Measurements from ENCODE around the gene SCAMP3.

DNA sequence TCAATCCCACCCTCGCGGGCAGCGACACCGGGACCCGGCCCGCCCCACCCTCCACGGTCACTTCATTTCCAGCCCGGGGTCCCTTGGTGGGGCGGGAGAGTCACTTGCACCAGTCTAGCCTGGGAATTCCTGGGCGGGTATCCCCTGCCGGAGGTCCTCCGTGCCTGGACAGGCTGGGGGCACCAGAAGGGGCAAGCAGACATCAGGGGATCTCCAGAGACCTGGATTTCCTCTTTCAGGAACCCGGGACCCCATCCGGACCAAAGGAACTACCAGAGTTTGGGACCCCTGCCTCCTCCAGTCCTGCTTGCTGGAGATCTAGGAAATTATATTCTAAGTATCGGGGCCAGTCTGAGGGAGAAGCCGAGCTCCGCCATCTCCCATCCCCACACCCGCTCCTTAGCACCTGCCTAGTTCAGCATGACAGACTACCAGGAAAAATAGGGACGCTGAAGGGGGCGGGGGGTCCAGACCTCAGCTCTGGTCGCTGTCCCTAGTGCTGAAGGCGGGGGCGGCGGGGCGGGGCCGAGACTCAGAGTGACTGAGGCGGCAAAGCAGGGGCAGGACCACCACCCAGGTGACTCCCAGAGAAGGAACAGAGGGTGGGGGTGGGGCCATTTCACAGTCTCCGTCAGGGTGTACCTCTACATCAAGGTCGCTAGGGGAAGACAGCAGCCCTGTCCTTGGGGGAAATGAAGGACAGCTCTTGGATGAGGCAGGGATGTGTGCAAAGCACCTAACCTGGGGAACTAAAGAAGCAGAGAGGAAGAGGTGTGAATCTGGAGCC lies 15.9 kb upstream of the SCAMP3 start:
- TF ChIP-seq, protein P1, sequence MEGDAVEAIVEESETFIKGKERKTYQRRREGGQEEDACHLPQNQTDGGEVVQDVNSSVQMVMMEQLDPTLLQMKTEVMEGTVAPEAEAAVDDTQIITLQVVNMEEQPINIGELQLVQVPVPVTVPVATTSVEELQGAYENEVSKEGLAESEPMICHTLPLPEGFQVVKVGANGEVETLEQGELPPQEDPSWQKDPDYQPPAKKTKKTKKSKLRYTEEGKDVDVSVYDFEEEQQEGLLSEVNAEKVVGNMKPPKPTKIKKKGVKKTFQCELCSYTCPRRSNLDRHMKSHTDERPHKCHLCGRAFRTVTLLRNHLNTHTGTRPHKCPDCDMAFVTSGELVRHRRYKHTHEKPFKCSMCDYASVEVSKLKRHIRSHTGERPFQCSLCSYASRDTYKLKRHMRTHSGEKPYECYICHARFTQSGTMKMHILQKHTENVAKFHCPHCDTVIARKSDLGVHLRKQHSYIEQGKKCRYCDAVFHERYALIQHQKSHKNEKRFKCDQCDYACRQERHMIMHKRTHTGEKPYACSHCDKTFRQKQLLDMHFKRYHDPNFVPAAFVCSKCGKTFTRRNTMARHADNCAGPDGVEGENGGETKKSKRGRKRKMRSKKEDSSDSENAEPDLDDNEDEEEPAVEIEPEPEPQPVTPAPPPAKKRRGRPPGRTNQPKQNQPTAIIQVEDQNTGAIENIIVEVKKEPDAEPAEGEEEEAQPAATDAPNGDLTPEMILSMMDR (IDR thresholded peaks at IDR 0.05): peak; percentile 47
- TF ChIP-seq ZFX (IDR thresholded peaks at IDR 0.05; ENCODE audit: borderline replicate concordance): no peak

All from 22Rv1 (cell line).